ENCODE results near the gene SLC2A2. TPM values are rescaled to one million over a fixed set of nuclear protein-coding genes. Genes with fewer than 3 reads are reported as not detected.

Gene SLC2A2
- total and polyA plus RNA-seq, 4 donors: 160 to 506 (median 321) TPM

DNA sequence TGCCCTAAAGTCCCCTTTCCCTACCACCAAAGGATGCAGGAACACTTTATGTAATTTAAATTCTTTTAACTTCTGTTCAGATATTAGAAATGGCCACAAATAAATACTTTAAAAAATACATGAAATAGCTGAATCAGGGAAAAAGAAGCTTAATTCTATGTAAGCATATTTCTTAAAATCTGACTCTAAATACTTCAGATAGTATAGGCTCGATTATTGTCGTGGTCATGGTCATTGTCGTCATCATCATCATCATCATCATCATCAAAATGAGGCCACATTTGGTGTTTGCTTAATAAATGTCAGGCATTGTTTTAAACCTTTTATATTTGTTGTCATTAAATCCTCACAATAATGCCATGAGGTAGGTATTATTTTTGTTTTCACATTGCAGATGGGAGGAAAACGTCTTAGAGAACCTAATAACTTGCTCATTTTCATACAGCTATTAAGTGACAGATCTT, 14.6 kb downstream of the SLC2A2 start:
- Histone ChIP-seq H3K4me1 (ENCODE audit: control insufficient read depth in 4 of 4, insufficient read depth in 4 of 4, low read length in 3 of 4) (peaks cover 6 to 80% (median 58%) of the 10 kb centered on the region in 4 donors), H3K27me3 (ENCODE audit: control insufficient read depth in 4 of 4, insufficient read depth in 4 of 4, low read length in 3 of 4) (no peaks in the 10 kb centered on the region), H3K27ac (ENCODE audit: low read depth in 1 of 2, low read length in 2 of 2) (peak overlapping the region in 1 of 2 donors; percentile 19), H3K36me3 (ENCODE audit: control insufficient read depth in 4 of 4, insufficient read depth in 3 of 4, low read depth in 1 of 4, low read length in 3 of 4) (peaks cover 0 to 45% (median 18%) of the 10 kb centered on the region in 4 donors), H3K4me3 (ENCODE audit: low read depth in 1 of 3, low read length in 3 of 3) (no peak overlapping the region), H3K9ac (ENCODE audit: low read depth in 1 of 2, low read length in 2 of 2) (no peak overlapping the region), H3K9me3 (ENCODE audit: control insufficient read depth in 4 of 4, low read length in 3 of 4) (no peaks in the 10 kb centered on the region)
- TF ChIP-seq FOXA1 (IDR thresholded peaks at IDR 0.05) (no peak), RAD21 (IDR thresholded peaks at IDR 0.05) (no peak), SP1 (IDR thresholded peaks at IDR 0.05) (no peak), EGR1 (IDR thresholded peaks at IDR 0.05; ENCODE audit: low read depth in 2 of 2) (no peak), HNF4A (conservative IDR thresholded peaks at IDR 0.05) (no peak)
- DNase-seq (ENCODE audit: low spot score): no peak
- WGBS: 56% methylated on average over 4 of the region's 4 CpGs

DNA sequence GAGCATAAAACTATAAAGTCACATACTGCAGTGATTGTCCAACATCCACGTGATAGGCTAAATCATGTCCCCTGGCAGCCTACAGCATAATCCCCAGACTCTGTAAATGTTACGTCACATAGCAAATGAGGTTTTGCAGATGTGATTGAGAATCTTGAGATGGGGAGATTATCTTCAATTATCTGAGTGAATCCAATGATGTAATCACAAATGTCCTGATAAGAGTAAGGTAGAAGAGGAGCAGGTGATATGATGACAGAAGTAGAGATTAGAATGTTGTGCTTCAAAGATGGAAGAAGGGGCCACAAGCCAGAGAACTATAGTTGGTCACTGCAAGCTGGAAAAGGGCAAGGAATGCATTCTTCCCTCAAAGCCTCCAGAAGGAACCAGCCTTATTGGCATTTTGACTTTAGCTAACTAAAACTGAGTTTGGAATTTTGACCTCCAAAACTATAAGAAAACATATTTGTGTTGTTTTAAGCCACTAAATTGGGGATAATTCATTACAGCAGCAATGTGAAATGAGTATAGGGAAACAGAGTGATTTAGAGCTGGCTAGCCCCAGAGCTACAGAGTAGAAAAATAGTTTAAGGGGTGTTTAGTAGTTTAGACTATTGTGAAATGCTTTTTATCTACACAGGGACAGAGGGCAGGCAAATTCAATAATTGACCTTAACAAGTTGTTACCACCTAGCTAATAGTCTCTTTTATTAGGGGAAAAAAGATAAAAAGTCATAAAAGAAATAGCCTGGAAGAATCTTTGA, 15.2 kb downstream of the SLC2A2 start:
- peaks cover 6 to 79% (median 57%) of the 10 kb centered on the region in 4 donors for H3K4me1 ChIP-seq (ENCODE audit: control insufficient read depth in 4 of 4, insufficient read depth in 4 of 4, low read length in 3 of 4)
- no peak overlapping the region for H3K4me3 ChIP-seq (ENCODE audit: low read depth in 1 of 3, low read length in 3 of 3)
- 45% methylated on average over 2 of the region's 2 CpGs for WGBS

DNA sequence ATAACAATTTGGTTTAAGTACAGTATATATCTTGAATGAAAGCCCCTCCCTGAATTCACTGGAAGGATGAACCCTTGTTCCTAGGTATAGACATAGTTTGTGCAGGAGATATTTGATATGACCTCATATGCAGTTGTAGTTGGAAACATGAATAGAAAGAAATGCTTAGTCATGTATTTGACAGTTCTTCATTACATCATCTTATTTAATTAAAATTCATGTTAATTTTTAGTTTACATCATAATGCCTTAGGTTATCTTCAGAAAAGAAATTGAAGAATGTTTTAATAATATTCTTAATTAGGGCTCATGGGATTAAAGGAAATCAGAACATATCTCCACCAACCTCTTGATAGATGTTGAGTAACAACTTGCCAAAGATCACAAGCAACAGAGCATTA, 19.2 kb downstream of the SLC2A2 start:
- Histone ChIP-seq H3K4me3 (ENCODE audit: low read depth in 1 of 3, low read length in 3 of 3) (no peak overlapping the region), H3K27ac (ENCODE audit: low read depth in 1 of 2, low read length in 2 of 2) (no peak overlapping the region), H3K27me3 (ENCODE audit: control insufficient read depth in 4 of 4, insufficient read depth in 4 of 4, low read length in 3 of 4) (no peaks in the 10 kb centered on the region), H3K36me3 (ENCODE audit: control insufficient read depth in 4 of 4, insufficient read depth in 3 of 4, low read depth in 1 of 4, low read length in 3 of 4) (peaks cover 4 to 68% (median 34%) of the 10 kb centered on the region in 4 donors), H3K9me3 (ENCODE audit: control insufficient read depth in 4 of 4, low read length in 3 of 4) (no peaks in the 10 kb centered on the region), H3K9ac (ENCODE audit: low read depth in 1 of 2, low read length in 2 of 2) (no peak overlapping the region), H3K4me1 (ENCODE audit: control insufficient read depth in 4 of 4, insufficient read depth in 4 of 4, low read length in 3 of 4) (peaks cover 0 to 81% (median 57%) of the 10 kb centered on the region in 4 donors)
- TF ChIP-seq EGR1 (IDR thresholded peaks at IDR 0.05; ENCODE audit: low read depth in 2 of 2) (no peak), RAD21 (IDR thresholded peaks at IDR 0.05) (no peak), FOXA2 (IDR thresholded peaks at IDR 0.05) (no peak), FOXA1 (IDR thresholded peaks at IDR 0.05) (no peak), RXRA (IDR thresholded peaks at IDR 0.05) (no peak), JUND (IDR thresholded peaks at IDR 0.05) (no peak), SP1 (IDR thresholded peaks at IDR 0.05) (no peak), YY1 (IDR thresholded peaks at IDR 0.05) (no peak), TAF1 (conservative IDR thresholded peaks at IDR 0.05) (no peak), NR2F2 (IDR thresholded peaks at IDR 0.05) (no peak), GABPA (IDR thresholded peaks at IDR 0.05 in 1 of 2, conservative IDR thresholded peaks at IDR 0.05 in 1 of 2) (no peak), HNF4A (conservative IDR thresholded peaks at IDR 0.05) (no peak), HNF4G (IDR thresholded peaks at IDR 0.05) (no peak)
- TF ChIP-seq, protein P1, sequence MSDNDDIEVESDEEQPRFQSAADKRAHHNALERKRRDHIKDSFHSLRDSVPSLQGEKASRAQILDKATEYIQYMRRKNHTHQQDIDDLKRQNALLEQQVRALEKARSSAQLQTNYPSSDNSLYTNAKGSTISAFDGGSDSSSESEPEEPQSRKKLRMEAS (IDR thresholded peaks at IDR 0.05): no peak
- TF ChIP-seq, protein P2, sequence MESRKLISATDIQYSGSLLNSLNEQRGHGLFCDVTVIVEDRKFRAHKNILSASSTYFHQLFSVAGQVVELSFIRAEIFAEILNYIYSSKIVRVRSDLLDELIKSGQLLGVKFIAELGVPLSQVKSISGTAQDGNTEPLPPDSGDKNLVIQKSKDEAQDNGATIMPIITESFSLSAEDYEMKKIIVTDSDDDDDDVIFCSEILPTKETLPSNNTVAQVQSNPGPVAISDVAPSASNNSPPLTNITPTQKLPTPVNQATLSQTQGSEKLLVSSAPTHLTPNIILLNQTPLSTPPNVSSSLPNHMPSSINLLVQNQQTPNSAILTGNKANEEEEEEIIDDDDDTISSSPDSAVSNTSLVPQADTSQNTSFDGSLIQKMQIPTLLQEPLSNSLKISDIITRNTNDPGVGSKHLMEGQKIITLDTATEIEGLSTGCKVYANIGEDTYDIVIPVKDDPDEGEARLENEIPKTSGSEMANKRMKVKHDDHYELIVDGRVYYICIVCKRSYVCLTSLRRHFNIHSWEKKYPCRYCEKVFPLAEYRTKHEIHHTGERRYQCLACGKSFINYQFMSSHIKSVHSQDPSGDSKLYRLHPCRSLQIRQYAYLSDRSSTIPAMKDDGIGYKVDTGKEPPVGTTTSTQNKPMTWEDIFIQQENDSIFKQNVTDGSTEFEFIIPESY (IDR thresholded peaks at IDR 0.05): no peak
- TF ChIP-seq, protein P3, sequence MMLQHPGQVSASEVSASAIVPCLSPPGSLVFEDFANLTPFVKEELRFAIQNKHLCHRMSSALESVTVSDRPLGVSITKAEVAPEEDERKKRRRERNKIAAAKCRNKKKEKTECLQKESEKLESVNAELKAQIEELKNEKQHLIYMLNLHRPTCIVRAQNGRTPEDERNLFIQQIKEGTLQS (IDR thresholded peaks at IDR 0.05): no peak
- TF ChIP-seq, protein P4, sequence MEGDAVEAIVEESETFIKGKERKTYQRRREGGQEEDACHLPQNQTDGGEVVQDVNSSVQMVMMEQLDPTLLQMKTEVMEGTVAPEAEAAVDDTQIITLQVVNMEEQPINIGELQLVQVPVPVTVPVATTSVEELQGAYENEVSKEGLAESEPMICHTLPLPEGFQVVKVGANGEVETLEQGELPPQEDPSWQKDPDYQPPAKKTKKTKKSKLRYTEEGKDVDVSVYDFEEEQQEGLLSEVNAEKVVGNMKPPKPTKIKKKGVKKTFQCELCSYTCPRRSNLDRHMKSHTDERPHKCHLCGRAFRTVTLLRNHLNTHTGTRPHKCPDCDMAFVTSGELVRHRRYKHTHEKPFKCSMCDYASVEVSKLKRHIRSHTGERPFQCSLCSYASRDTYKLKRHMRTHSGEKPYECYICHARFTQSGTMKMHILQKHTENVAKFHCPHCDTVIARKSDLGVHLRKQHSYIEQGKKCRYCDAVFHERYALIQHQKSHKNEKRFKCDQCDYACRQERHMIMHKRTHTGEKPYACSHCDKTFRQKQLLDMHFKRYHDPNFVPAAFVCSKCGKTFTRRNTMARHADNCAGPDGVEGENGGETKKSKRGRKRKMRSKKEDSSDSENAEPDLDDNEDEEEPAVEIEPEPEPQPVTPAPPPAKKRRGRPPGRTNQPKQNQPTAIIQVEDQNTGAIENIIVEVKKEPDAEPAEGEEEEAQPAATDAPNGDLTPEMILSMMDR (IDR thresholded peaks at IDR 0.05; ENCODE audit: low read depth, low read length, missing input control): no peak
- TF ChIP-seq, protein P5, sequence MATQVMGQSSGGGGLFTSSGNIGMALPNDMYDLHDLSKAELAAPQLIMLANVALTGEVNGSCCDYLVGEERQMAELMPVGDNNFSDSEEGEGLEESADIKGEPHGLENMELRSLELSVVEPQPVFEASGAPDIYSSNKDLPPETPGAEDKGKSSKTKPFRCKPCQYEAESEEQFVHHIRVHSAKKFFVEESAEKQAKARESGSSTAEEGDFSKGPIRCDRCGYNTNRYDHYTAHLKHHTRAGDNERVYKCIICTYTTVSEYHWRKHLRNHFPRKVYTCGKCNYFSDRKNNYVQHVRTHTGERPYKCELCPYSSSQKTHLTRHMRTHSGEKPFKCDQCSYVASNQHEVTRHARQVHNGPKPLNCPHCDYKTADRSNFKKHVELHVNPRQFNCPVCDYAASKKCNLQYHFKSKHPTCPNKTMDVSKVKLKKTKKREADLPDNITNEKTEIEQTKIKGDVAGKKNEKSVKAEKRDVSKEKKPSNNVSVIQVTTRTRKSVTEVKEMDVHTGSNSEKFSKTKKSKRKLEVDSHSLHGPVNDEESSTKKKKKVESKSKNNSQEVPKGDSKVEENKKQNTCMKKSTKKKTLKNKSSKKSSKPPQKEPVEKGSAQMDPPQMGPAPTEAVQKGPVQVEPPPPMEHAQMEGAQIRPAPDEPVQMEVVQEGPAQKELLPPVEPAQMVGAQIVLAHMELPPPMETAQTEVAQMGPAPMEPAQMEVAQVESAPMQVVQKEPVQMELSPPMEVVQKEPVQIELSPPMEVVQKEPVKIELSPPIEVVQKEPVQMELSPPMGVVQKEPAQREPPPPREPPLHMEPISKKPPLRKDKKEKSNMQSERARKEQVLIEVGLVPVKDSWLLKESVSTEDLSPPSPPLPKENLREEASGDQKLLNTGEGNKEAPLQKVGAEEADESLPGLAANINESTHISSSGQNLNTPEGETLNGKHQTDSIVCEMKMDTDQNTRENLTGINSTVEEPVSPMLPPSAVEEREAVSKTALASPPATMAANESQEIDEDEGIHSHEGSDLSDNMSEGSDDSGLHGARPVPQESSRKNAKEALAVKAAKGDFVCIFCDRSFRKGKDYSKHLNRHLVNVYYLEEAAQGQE (IDR thresholded peaks at IDR 0.05): no peak
- no peak for DNase-seq (ENCODE audit: low spot score)

More for the DNA sequence above, 15.2 kb downstream of the SLC2A2 start:
- peak overlapping the region; percentile 19 to 64 for H3K27ac ChIP-seq (ENCODE audit: low read depth in 1 of 2, low read length in 2 of 2)
- H3K9ac ChIP-seq (ENCODE audit: low read depth in 1 of 2, low read length in 2 of 2): no peak overlapping the region
- H3K9me3 ChIP-seq (ENCODE audit: control insufficient read depth in 4 of 4, low read length in 3 of 4): no peaks in the 10 kb centered on the region
- peaks cover 3 to 47% (median 21%) of the 10 kb centered on the region in 4 donors for H3K36me3 ChIP-seq (ENCODE audit: control insufficient read depth in 4 of 4, insufficient read depth in 3 of 4, low read depth in 1 of 4, low read length in 3 of 4)
- DNase-seq (ENCODE audit: low spot score): no peak
- peak; percentile 62 to 67 for TF ChIP-seq HNF4A (conservative IDR thresholded peaks at IDR 0.05)
- TF ChIP-seq, protein P3 (IDR thresholded peaks at IDR 0.05): peak; percentile 8
- no peak for TF ChIP-seq YY1 (IDR thresholded peaks at IDR 0.05)
- TF ChIP-seq RAD21 (IDR thresholded peaks at IDR 0.05): peak in 1 of 2 donors; percentile 13
- TF ChIP-seq RXRA (IDR thresholded peaks at IDR 0.05): peak; percentile 44 to 59
- TF ChIP-seq HNF4G (IDR thresholded peaks at IDR 0.05): peak; percentile 14
- no peaks in the 10 kb centered on the region for H3K27me3 ChIP-seq (ENCODE audit: control insufficient read depth in 4 of 4, insufficient read depth in 4 of 4, low read length in 3 of 4)

Data from liver (tissue), 9 donors.